GM12875 (cell line): Measurements from ENCODE around the gene FAM171A1.

Source experiments
- H3K4me3 ChIP-seq: one replicate; pipeline ENCODE4 v1.5.1; 2011; ENCODE audit warnings: low read depth, low read length, control low read depth
- CTCF ChIP-seq: IDR thresholded peaks from 2 replicates; pipeline ENCODE4 v1.5.1; 2011; ENCODE audit warnings: low read depth, mild to moderate bottlenecking, control low read depth, inconsistent platforms, low read length, moderate library complexity, borderline replicate concordance; ENCODE audit not compliant: insufficient read depth

Gene FAM171A1

GRCh38 chr10:15168786-15169554 lies 202.1 kb downstream of the FAM171A1 start:
- H3K4me3 ChIP-seq: no peak overlapping the region
- no peak for TF ChIP-seq CTCF

- TF ChIP-seq CTCF: peak; percentile 43
- peak within 1 kb of the TSS; percentile 63 for H3K4me3 ChIP-seq
These were observed 202.8 kb downstream of the FAM171A1 start, which contains the start of gene NMT2 for GRCh38 chr10:15168291-15168785. Gene NMT2, minus strand, starts transcription at chr10:15168693. Its CDS starts 81 bp downstream, at chr10:15168612.

- TF ChIP-seq CTCF: peak; percentile 42; the same call in 1 of the 2 replicates
These were observed 203.4 kb downstream of the FAM171A1 start for GRCh38 chr10:15167411-15168290.

GRCh38 chr10:15166325-15166724 lies 204.8 kb downstream of the FAM171A1 start:
- no peak overlapping the region for H3K4me3 ChIP-seq
- no peak for TF ChIP-seq CTCF

More at GRCh38 chr10:15167411-15168290, 203.4 kb downstream of the FAM171A1 start:
- H3K4me3 ChIP-seq: peak overlapping the region; percentile 63

GRCh38 chr10:15163253-15163828 lies 207.7 kb downstream of the FAM171A1 start:
- TF ChIP-seq CTCF: no peak
- no peak overlapping the region for H3K4me3 ChIP-seq
